Mucosa of rectum (tissue), 2 donors: ENCODE measurements around the gene ZNF148.

Experiments used
- H3K27ac ChIP-seq, 2 donors: one replicate each; pipeline ENCODE4 v1.7.0; 2013; ENCODE audit warnings: inconsistent platforms in 2 of 2, low read depth in 2 of 2, low read length in 2 of 2
- H3K27me3 ChIP-seq, 2 donors: one replicate each; pipeline ENCODE4 v1.7.0; 2013; ENCODE audit warnings: low read length in 2 of 2; ENCODE audit not compliant: control insufficient read depth in 2 of 2, insufficient read depth in 2 of 2
- H3K36me3 ChIP-seq, 2 donors: one replicate each; pipeline ENCODE4 v1.7.0; 2013; ENCODE audit warnings: low read length in 2 of 2; ENCODE audit not compliant: control insufficient read depth in 2 of 2, insufficient read depth in 2 of 2
- H3K4me1 ChIP-seq, 2 donors: one replicate each; pipeline ENCODE4 v1.7.0; 2013; ENCODE audit warnings: low read length in 2 of 2, mild to moderate bottlenecking in 1 of 2; ENCODE audit not compliant: control insufficient read depth in 2 of 2, insufficient read depth in 2 of 2
- H3K4me3 ChIP-seq, 2 donors: one replicate each; pipeline ENCODE4 v1.7.0; 2013; ENCODE audit warnings: low read length in 2 of 2
- H3K9ac ChIP-seq, 2 donors: one replicate each; pipeline ENCODE4 v1.7.0; 2013; ENCODE audit warnings: low read length in 2 of 2, low read depth in 1 of 2, mild to moderate bottlenecking in 1 of 2
- H3K9me3 ChIP-seq, 2 donors: one replicate each; pipeline ENCODE4 v1.7.0; 2013; ENCODE audit warnings: low read length in 2 of 2; ENCODE audit not compliant: control insufficient read depth in 2 of 2
- donor health status: healthy.
- donor health status: Normal muscosa, but diverticular disease.

ZNF148 gene

DNA sequence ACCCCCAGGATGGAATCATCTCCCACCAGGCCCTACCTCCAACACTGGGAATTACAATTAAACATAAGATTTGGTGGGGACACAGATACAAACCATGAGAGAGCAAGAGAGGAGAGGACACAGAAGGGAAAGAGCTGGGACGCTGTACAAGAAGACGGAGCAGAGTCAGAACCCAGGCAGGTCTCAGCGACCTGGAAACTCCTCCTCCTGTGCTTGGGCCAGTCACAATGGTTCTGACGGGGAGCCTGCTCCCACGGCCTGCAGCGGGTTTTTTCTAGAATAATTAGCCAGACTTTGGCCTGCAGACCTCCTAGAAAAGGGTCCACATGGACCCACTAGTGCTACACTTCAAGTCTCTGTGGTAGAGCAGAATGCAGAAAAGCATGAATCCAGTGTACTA is 168.2 kb downstream of the ZNF148 start:
- H3K36me3 ChIP-seq, result no peaks in the 10 kb centered on the region
- H3K9ac ChIP-seq, result no peak overlapping the region
- H3K4me3 ChIP-seq, result no peak overlapping the region
- no peak overlapping the region for H3K27ac ChIP-seq
- H3K27me3 ChIP-seq, result no peaks in the 10 kb centered on the region
- H3K4me1 ChIP-seq, result peaks cover 0 to 3% of the 10 kb centered on the region in 2 donors
- H3K9me3 ChIP-seq, result no peaks in the 10 kb centered on the region

DNA sequence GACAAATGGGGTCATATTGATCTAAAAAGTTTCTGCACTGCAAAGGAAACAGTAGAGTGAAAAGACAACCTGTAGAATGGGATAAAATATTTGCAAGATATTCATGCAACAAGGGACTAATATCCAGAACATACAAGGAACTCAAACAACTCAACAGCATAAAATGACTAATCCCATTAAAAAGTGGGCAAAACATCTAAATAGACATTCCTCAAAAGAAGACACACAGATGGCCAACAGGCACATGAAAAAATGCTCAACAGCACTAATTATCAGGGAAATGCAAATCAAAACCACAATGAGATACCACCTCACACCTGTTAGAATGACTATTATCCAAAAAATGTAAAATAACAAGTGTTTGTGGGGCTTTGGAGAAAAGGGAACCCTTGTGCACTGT is 171.4 kb downstream of the ZNF148 start:
- H3K9me3 ChIP-seq, result no peaks in the 10 kb centered on the region
- H3K27ac ChIP-seq, result no peak overlapping the region
- no peaks in the 10 kb centered on the region for H3K27me3 ChIP-seq
- no peak overlapping the region for H3K9ac ChIP-seq
- H3K4me1 ChIP-seq, result peaks cover 0 to 3% of the 10 kb centered on the region in 2 donors
- H3K36me3 ChIP-seq, result no peaks in the 10 kb centered on the region
- no peak overlapping the region for H3K4me3 ChIP-seq

DNA sequence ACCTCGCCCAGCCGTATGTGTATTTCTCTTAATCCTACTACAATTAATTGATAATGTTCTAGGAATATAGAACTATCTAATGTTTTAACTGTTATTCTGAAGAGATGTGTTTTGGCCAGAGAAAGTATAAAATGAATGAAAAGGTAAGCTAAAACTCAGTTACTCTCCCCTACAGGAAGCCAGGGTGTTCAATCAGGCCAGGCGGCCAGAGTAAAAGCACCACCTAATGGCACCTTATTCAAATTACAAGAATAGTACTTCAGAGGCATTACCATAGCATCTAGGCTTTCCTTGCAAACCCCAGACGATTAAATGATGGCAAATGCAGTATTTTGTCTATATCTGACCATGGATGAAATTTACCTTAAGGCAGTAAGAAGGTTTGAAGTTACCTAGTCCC is 172.9 kb downstream of the ZNF148 start:
- H3K9ac ChIP-seq, result no peak overlapping the region
- no peaks in the 10 kb centered on the region for H3K9me3 ChIP-seq
- no peaks in the 10 kb centered on the region for H3K4me1 ChIP-seq
- no peak overlapping the region for H3K4me3 ChIP-seq
- no peaks in the 10 kb centered on the region for H3K36me3 ChIP-seq
- H3K27ac ChIP-seq, result no peak overlapping the region
- H3K27me3 ChIP-seq, result no peaks in the 10 kb centered on the region

DNA sequence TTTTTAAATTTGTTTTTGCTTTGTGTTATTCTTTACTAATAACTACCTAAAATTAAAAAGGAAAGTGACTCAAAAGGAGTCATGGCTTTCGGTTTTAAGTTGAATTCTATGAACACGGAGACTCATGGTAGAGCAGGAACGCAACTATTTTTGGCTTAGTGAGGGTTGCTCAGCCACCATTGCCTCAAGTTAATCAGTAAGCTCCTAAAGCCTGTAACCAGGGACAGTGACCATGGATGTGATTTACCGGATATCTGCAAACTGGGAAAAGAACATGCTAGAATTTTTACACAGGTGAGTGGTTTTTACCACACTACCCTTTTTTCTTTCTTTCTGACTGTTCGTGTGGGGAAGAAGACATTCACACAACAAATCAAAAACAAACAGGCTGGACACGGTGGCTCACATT is 174.4 kb downstream of the ZNF148 start:
- H3K9ac ChIP-seq, result no peak overlapping the region
- no peaks in the 10 kb centered on the region for H3K27me3 ChIP-seq
- H3K9me3 ChIP-seq, result no peaks in the 10 kb centered on the region
- no peaks in the 10 kb centered on the region for H3K4me1 ChIP-seq
- H3K27ac ChIP-seq, result no peak overlapping the region
- no peaks in the 10 kb centered on the region for H3K36me3 ChIP-seq
- no peak overlapping the region for H3K4me3 ChIP-seq

DNA sequence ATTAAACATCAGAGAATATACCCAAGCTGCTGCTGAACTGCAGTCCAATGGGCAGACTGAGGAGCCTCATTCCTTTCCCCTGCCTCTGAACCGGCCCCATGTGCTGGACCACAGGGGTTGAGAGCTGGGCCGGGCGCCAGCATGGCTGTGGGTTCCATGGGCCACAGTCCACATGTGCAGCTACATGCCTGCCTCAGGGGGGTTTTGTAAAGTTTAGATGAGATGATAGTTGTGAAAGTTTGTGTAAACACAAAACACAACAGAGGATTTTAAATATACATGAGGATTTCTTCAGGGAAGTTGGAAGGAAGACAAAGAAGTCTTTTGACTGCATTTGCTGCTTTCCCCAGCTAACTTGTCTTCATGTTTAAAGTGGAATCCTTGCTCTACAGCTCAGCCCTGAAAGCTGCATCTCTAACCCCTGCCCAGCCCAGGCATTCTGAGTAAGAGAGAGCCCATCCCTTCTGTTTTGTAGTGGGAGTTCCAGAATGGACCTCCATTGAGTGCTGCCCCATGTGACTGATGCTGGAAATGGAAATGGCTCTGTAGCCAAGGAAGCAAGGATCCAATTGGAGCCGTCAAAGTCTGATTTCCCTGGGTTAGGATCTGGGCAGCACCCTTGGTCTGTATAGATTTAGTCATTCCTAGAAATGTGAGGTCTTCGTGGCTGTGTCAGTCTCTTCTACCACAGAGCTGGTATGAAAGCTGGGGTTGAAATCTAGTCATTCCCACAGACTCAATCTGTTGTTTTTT is 180.1 kb downstream of the ZNF148 start:
- no peaks in the 10 kb centered on the region for H3K9me3 ChIP-seq
- no peaks in the 10 kb centered on the region for H3K27me3 ChIP-seq
- H3K27ac ChIP-seq, result no peak overlapping the region
- no peaks in the 10 kb centered on the region for H3K4me1 ChIP-seq
- no peak overlapping the region for H3K4me3 ChIP-seq
- H3K36me3 ChIP-seq, result no peaks in the 10 kb centered on the region
- no peak overlapping the region for H3K9ac ChIP-seq

DNA sequence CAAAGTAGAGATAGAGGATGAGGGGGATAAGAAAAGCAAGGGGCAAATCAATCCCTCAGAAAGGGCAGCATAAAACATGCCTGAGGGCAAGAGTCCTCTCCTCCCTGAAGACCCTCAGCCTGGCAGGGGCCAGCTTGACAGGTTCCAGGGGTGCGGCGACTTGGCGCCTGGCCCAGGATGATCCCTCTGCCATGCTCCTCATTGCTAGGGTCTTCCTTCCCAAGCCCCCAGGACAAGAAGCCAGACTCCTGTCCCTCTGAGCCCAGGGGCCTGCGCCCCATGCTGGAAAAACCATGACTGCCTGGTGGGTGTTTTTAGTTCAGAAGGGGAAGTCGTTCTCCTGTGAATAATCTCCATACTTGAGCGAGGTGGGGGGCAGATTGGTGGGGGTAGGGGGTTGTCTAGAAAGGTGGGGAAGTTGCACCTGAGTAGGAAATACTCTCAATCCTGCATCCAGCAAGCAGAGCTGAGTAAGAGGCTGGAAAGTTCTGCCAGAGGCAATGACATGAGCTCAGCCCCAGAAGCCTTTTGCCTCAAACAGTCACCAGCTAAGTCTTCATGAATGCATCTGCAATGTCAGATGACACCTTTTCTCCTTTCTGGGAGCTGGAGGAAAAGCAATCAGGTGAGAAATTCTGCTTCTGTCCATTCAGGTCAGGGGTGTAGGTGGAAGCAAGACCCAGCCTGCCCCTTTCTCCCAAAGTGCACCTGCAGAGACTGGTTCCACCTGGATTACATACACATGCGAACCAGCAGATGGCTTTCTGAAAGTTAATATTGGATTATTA is 180.9 kb downstream of the ZNF148 start:
- no peaks in the 10 kb centered on the region for H3K27me3 ChIP-seq
- H3K27ac ChIP-seq, result no peak overlapping the region
- H3K9ac ChIP-seq, result no peak overlapping the region
- no peaks in the 10 kb centered on the region for H3K9me3 ChIP-seq
- no peaks in the 10 kb centered on the region for H3K36me3 ChIP-seq
- no peak overlapping the region for H3K4me3 ChIP-seq
- H3K4me1 ChIP-seq, result no peaks in the 10 kb centered on the region

DNA sequence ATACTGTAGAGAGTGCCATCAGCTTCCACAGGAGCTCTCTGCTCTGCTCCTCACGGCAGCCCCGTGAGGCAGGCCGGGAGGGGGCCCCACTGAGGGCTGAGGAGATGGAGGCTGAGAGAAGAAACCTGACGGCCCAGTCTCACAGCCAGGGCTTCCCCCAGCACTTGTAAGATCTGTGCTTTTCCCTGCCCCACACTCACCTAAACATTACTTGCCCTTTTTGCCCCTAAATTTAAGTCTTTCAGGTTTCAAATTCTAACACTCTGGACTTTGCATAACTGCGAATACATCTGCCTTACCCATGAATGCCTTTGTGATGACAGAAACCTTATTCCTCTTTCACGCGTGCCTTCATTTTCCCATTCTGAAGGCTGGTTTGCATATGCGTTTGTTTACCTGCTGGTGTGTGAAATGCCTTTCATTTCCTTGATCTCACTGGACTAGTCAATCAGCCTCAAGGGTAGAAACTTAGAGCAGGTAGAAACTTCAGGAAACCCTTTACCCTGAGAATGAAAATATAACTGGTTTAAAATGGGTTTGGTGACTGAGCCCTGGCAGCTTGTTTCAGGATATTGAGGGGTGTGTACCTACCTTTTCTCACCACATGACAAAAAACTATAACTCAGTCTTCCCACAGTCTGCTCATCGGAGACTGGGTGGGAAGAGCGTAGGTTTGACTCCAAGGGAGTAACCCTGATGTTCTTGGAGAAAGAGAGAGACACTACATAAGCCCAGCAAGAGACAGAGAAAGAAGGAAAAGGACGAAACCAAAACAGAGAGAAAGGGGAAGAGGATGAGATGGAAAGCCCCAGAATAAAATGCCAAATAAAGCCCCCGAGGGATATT is 182.7 kb downstream of the ZNF148 start:
- no peak overlapping the region for H3K4me3 ChIP-seq
- no peaks in the 10 kb centered on the region for H3K27me3 ChIP-seq
- H3K9ac ChIP-seq, result no peak overlapping the region
- peaks cover 0 to 6% of the 10 kb centered on the region in 2 donors for H3K36me3 ChIP-seq
- H3K27ac ChIP-seq, result no peak overlapping the region
- no peaks in the 10 kb centered on the region for H3K9me3 ChIP-seq
- H3K4me1 ChIP-seq, result no peaks in the 10 kb centered on the region

DNA sequence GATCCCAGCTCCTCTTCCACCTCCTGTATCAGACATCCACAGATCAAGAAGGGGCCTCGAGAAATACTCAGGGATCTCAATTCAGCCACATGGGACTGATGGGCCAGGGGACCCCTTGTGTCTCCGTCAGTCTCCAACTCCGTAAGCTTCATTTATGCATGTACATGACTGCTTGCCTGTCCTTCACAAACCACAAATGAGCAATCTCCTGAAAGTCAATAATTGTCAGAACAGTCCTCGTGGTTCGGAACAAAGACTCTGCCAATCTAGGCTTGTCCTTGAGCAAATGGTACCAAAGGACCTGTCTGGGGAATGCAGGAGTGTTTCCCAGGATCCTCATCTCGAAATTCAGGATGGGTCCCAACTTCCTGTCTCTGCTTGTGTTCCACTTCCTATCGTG is 183.4 kb downstream of the ZNF148 start:
- peaks cover 0 to 6% of the 10 kb centered on the region in 2 donors for H3K36me3 ChIP-seq
- H3K27me3 ChIP-seq, result no peaks in the 10 kb centered on the region
- H3K4me1 ChIP-seq, result no peaks in the 10 kb centered on the region
- no peaks in the 10 kb centered on the region for H3K9me3 ChIP-seq
- H3K27ac ChIP-seq, result no peak overlapping the region
- H3K9ac ChIP-seq, result no peak overlapping the region
- no peak overlapping the region for H3K4me3 ChIP-seq

DNA sequence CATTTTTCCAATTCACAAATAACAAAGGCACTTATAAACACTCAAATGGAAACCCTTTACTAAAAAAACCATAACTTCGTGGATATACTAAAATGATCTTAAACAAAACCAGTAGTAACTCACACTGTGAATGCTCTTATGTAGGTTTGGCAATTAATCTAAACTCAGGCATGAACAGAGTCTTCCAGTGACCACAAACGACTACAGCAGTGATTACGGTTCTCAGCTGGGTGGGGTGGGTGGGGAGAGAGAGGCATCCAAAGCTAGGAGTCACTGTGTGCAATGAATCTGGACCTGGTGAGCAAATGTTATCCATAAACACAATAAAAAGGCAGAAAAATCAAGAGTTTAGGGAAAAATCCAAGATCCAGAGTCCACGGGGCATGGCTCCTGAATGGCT is 183.9 kb downstream of the ZNF148 start:
- Histone ChIP-seq H3K9me3 (no peaks in the 10 kb centered on the region), H3K9ac (no peak overlapping the region), H3K27me3 (no peaks in the 10 kb centered on the region), H3K27ac (no peak overlapping the region), H3K4me3 (no peak overlapping the region), H3K36me3 (peaks cover 0 to 6% of the 10 kb centered on the region in 2 donors), H3K4me1 (no peaks in the 10 kb centered on the region)

DNA sequence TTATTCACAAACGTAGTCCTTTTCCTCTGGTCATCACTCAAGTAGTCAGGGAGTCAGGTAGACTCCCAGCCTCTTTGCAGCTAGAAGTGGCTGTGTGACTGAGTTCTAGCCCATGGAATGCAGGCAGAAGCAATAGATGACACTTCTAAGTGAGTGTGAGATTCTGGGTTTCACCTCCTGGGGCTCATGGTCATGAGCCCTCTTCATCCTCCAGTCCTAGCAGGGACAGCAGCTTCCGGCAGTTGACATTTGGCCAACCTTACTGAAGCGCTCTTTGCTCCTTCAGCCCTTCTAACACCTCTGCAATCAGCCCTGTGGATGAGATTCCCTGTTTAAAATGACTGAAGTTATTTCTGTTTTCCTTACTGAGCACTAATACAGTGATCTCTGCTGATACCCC is 184.3 kb downstream of the ZNF148 start:
- Histone ChIP-seq H3K9me3 (no peaks in the 10 kb centered on the region), H3K4me3 (no peak overlapping the region), H3K27ac (no peak overlapping the region), H3K4me1 (peaks cover 0 to 4% of the 10 kb centered on the region in 2 donors), H3K27me3 (no peaks in the 10 kb centered on the region), H3K9ac (no peak overlapping the region), H3K36me3 (peaks cover 0 to 6% of the 10 kb centered on the region in 2 donors)
